CD4-positive, alpha-beta T cell (primary cell): ENCODE measurements around the gene NHSL2. TPM values are rescaled to one million over a fixed set of nuclear protein-coding genes. Genes with fewer than 3 reads are reported as not detected.

Experiments
- ATAC-seq: fragments of 200-7000 bp; cut with Tn5 transposase; one replicate; pipeline ENCODE4 v1.10.0; 2022; ENCODE audit warnings: mild to moderate bottlenecking; ENCODE audit not compliant: poor library complexity
- CTCF ChIA-PET: fragments of 350-600 bp; sonication (Branson Sonifier 250); formaldehyde crosslinking; loops from one replicate; lab custom pipeline; 2021; ENCODE audit warnings: antibody characterized with exemption, inconsistent platforms; lab: Charles Lee
- POLR2A ChIA-PET: fragments of 350-600 bp; sonication (Branson Sonifier 250); formaldehyde crosslinking; loops from one replicate; lab custom pipeline; 2021; ENCODE audit warnings: antibody characterized with exemption, inconsistent platforms; lab: Charles Lee
- DNase-seq, 14 experiments: peaks; one replicate each; pipeline ENCODE4 v3.0.0-alpha.2; 2013 to 2020; ENCODE audit warnings: mixed read lengths in 2 of 14
- H3K27ac ChIP-seq, 2 donors: one replicate each; pipeline versions ENCODE4 v1.5.1 to v1.7.0; 2013; ENCODE audit warnings: low read length in 2 of 2, low read depth in 1 of 2, mild to moderate bottlenecking in 1 of 2
- H3K27me3 ChIP-seq, 2 experiments: 1 replicate in 1 of 2; 2 replicates in 1 of 2; pipeline versions ENCODE4 v1.6.1 to v1.7.0; 2013; ENCODE audit warnings: low read length in 2 of 2, control low read depth in 1 of 2, mild to moderate bottlenecking in 1 of 2, moderate library complexity in 1 of 2; ENCODE audit not compliant: insufficient read depth in 2 of 2, control insufficient read depth in 1 of 2
- H3K36me3 ChIP-seq: one replicate; pipeline ENCODE4 v1.6.1; 2013; ENCODE audit warnings: low read length, control low read depth; ENCODE audit not compliant: insufficient read depth
- H3K4me1 ChIP-seq: one replicate; pipeline ENCODE4 v1.6.1; 2013; ENCODE audit warnings: low read length, control low read depth; ENCODE audit not compliant: insufficient read depth
- H3K4me3 ChIP-seq: one replicate; pipeline ENCODE4 v1.5.1; 2013; ENCODE audit warnings: mild to moderate bottlenecking, low read length, moderate library complexity
- H3K9me3 ChIP-seq, 2 experiments: 1 replicate in 1 of 2; 2 replicates in 1 of 2; pipeline versions ENCODE4 v1.6.1 to v1.7.0; 2013; ENCODE audit warnings: low read length in 2 of 2, mild to moderate bottlenecking in 2 of 2, control low read depth in 1 of 2, moderate library complexity in 1 of 2; ENCODE audit not compliant: control insufficient read depth in 1 of 2, insufficient read depth in 1 of 2
- H3K27ac Mint-ChIP-seq: one replicate; pipeline ENCODE4 v1.8.0; 2020; ENCODE audit warnings: mixed read lengths
- H3K27me3 Mint-ChIP-seq: one replicate; pipeline ENCODE4 v1.8.0; 2021; ENCODE audit warnings: mixed read lengths
- H3K36me3 Mint-ChIP-seq: one replicate; pipeline ENCODE4 v1.8.0; 2021; ENCODE audit warnings: low read depth, mixed read lengths
- H3K4me1 Mint-ChIP-seq: one replicate; pipeline ENCODE4 v1.8.0; 2021; ENCODE audit warnings: low read depth, mixed read lengths
- H3K4me3 Mint-ChIP-seq: one replicate; pipeline ENCODE4 v1.8.0; 2020; ENCODE audit warnings: mild to moderate bottlenecking, mixed read lengths
- H3K9me3 Mint-ChIP-seq: one replicate; pipeline ENCODE4 v1.8.0; 2020; ENCODE audit warnings: mixed read lengths
- intact Hi-C, 2 experiments: fragments of 100-400 bp; cut with DNase I in 1 of 2; cut with micrococcal nuclease in 1 of 2; formaldehyde crosslinking; loops; one replicate each; pipeline versions ENCODE4 v1.15.1 to v1.9.0; 2023 to 2025; cut with DNase I, micrococcal nuclease
- total RNA-seq, 174 experiments: library from RNA in 2 of 174; stranded (reverse) in 2 of 174; gene quantifications; one replicate each; pipeline ENCODE4 v1.2.3 and lab custom pipeline; 2021 to 2026
- TF ChIP-seq, protein P1 (sequence below): fragments of 200-600 bp; IDR thresholded peaks from one replicate; pipeline ENCODE4 v1.8.0; 2022; ENCODE audit warnings: antibody characterized with exemption, mild to moderate bottlenecking

The NHSL2 gene
- total RNA-seq, 2 experiments from 2014 or later = 1.3 to 1.5 TPM

DNA sequence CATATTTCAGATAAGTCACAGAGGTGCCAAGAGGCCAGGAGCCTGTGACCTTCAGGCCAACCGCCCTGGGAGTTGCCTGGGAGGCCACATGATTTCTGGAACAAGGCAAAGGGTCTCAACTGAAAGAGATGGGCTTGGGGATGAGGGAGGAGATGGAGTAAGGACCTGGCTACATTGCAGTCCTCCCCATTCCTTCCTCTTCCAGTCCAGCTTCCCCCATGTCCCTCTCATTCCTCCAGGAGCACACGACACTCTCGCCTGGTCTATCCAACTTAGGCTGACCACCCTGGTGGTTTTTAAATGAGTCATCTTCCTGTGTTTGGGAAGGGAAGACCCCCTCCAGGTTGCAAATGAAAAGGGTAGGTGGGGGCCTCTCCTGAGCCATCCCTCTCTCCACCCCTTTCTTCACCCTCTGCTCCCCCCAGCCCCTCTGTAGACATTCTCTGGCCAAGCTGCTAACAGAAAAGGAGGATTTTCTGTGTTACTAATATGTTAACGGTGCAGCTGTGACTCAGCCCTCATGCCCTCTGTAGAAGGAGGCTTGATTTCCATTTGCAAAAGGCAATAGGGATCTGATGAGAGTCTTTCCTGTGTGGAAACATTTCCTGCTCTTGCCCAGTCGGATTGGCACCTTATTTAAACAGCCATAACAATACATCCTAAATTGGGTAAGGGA lies 141.9 kb downstream of the NHSL2 start:
- Histone ChIP-seq H3K27ac (no peak overlapping the region), H3K4me1 (peaks cover 10% of the 10 kb centered on the region), H3K9me3 (no peaks in the 10 kb centered on the region), H3K4me3 (no peak overlapping the region), H3K36me3 (no peaks in the 10 kb centered on the region), H3K27me3 (no peaks in the 10 kb centered on the region)
- Mint-ChIP-seq H3K4me1 (peaks cover 10% of the 10 kb centered on the region), H3K27me3 (no peaks in the 10 kb centered on the region), H3K9me3 (no peaks in the 10 kb centered on the region), H3K36me3 (no peaks in the 10 kb centered on the region), H3K27ac (no peak overlapping the region), H3K4me3 (no peak overlapping the region)
- TF ChIP-seq, protein P1, sequence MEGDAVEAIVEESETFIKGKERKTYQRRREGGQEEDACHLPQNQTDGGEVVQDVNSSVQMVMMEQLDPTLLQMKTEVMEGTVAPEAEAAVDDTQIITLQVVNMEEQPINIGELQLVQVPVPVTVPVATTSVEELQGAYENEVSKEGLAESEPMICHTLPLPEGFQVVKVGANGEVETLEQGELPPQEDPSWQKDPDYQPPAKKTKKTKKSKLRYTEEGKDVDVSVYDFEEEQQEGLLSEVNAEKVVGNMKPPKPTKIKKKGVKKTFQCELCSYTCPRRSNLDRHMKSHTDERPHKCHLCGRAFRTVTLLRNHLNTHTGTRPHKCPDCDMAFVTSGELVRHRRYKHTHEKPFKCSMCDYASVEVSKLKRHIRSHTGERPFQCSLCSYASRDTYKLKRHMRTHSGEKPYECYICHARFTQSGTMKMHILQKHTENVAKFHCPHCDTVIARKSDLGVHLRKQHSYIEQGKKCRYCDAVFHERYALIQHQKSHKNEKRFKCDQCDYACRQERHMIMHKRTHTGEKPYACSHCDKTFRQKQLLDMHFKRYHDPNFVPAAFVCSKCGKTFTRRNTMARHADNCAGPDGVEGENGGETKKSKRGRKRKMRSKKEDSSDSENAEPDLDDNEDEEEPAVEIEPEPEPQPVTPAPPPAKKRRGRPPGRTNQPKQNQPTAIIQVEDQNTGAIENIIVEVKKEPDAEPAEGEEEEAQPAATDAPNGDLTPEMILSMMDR = no peak
- POLR2A ChIA-PET = no interaction called here
- intact Hi-C loops = no loop called here
- CTCF ChIA-PET = no interaction called here
- DNase-seq (no peak), ATAC-seq (no peak)

DNA sequence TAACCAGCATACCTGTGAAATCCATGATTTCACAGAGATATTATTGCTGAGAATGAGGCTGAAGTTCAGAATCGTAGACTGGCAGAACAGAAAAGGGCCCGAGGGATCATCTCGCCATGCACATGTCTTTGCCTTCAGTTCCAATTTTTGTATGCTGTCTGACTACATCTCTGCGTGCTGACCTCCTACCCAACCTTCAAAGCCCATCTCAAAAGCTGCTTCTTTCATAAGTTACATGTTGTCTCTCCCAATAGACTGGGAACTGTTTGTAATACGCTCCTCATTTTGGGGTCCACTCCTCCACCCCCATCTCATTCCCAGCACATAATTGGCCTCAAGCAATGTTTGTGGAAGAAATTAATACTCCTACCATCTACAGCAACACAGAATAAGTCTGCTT lies 142.9 kb downstream of the NHSL2 start:
- Mint-ChIP-seq H3K9me3 (no peaks in the 10 kb centered on the region), H3K27ac (no peak overlapping the region), H3K4me3 (no peak overlapping the region), H3K4me1 (peaks cover 10% of the 10 kb centered on the region), H3K27me3 (no peaks in the 10 kb centered on the region), H3K36me3 (no peaks in the 10 kb centered on the region)
- TF ChIP-seq, protein P1 = no peak
- H3K9me3 ChIP-seq = no peaks in the 10 kb centered on the region
- peaks cover 5% of the 10 kb centered on the region for H3K4me1 ChIP-seq
- H3K27ac ChIP-seq = no peak overlapping the region
- no peak for DNase-seq
- intact Hi-C loops = no loop called here
- CTCF ChIA-PET = no interaction called here
- POLR2A ChIA-PET = no interaction called here
- no peak for ATAC-seq
- H3K36me3 ChIP-seq = no peaks in the 10 kb centered on the region
- no peaks in the 10 kb centered on the region for H3K27me3 ChIP-seq
- no peak overlapping the region for H3K4me3 ChIP-seq

DNA sequence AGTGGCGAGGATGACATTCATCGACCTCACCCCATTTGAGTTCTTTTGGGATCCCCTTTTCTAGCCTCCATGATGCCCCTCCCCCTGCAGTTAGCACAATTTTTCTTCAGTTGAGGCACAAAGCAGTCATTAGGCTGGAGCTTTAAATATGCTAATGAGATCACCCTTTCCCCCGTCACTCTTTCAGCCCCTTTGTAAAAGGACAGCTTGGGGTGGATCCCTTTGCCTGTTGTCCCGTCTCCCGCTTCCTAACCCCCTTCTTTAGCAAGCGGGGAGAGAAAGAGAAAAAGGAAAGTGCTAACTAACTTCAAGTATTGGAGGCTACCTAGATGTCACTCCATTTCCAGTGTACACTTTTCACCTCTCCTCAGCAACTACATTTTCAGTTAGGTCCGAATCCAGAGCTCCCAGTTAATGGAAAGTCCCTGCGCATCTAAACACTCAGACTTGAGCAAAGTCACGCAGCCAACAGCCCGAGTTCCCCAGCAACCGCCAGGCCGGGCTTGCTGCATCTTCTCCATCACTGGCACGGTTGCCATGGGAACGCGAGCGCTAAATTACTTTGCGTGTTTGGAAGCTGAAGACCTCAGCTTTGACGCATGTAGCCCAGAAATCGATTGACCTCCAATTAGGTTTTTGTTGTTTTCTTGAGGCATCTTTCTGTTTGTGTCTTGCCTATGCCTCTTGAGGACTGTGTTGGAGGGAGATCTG lies 144.3 kb downstream of the NHSL2 start:
- Histone ChIP-seq H3K4me3 (no peak overlapping the region), H3K36me3 (no peaks in the 10 kb centered on the region), H3K9me3 (no peaks in the 10 kb centered on the region), H3K4me1 (peaks cover 3% of the 10 kb centered on the region), H3K27ac (no peak overlapping the region), H3K27me3 (no peaks in the 10 kb centered on the region)
- no peaks in the 10 kb centered on the region for H3K27me3 Mint-ChIP-seq
- H3K4me3 Mint-ChIP-seq = no peak overlapping the region
- CTCF ChIA-PET = no interaction called here
- TF ChIP-seq, protein P1 = no peak
- DNase-seq (no peak), ATAC-seq (no peak)
- no peaks in the 10 kb centered on the region for H3K9me3 Mint-ChIP-seq
- no peaks in the 10 kb centered on the region for H3K36me3 Mint-ChIP-seq
- intact Hi-C loops = no loop called here
- no peak overlapping the region for H3K27ac Mint-ChIP-seq
- H3K4me1 Mint-ChIP-seq = no peaks in the 10 kb centered on the region
- POLR2A ChIA-PET = no interaction called here
